Vagina (tissue), 2 donors: ENCODE results near the gene ZFYVE1.

ENCODE experiments used
- CTCF ChIP-seq, 3 experiments: fragments of 450-650 bp in 2 of 3; fragments of 200-600 bp in 1 of 3; sonication (generic) in 1 of 3; IDR thresholded peaks; one replicate each; pipeline ENCODE4 v1.5.1; 2017 to 2019; ENCODE audit warnings: antibody characterized with exemption in 3 of 3, mild to moderate bottlenecking in 2 of 3, moderate library complexity in 2 of 3
- POLR2A ChIP-seq, 2 donors: fragments of 450-650 bp; IDR thresholded peaks; one replicate each; pipeline ENCODE4 v1.6.1; 2017; ENCODE audit warnings: antibody characterized with exemption in 2 of 2, mild to moderate bottlenecking in 2 of 2, moderate library complexity in 2 of 2

- no peak for TF ChIP-seq CTCF (IDR thresholded peaks at IDR 0.05)
- TF ChIP-seq POLR2A (IDR thresholded peaks at IDR 0.05) = no peak
Observed at GRCh38 chr14:73008501-73008900, 18.4 kb downstream of the ZFYVE1 start.
